ENCODE measurements around the gene NMRK1. TPM values are rescaled to one million over a fixed set of nuclear protein-coding genes. Genes with fewer than 3 reads are reported as not detected.

Gene NMRK1
- polyA plus RNA-seq, 1 of the 3 experiments (the other 2 are of a cell fraction) = 8.4 TPM

DNA sequence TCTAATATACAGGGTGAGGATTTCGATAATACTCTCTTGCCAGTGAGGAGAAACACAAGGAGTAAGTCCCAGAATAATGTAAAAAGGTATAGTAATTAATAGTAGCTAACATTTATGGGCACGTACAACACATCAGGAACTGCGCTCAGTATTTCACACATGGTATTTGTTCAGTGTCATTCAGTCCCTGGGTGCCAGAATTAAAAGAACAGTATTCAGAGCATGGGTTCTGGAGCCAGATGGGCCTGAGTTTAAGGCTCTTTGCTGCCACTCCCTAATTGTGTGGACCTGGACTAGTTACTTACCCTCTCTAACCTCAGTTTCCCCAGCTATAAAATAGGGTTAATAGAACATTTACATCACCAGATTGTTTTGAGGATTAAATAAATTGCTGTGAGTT, 16.7 kb upstream of the NMRK1 start:
- TF ChIP-seq EP300 (IDR thresholded peaks at IDR 0.05; ENCODE audit: borderline replicate concordance in 1 of 2, low read depth in 1 of 2, low read length in 1 of 2) (no peak), GABPA (IDR thresholded peaks at IDR 0.05; ENCODE audit: low read depth) (no peak), RXRA (IDR thresholded peaks at IDR 0.05; ENCODE audit: borderline replicate concordance, low read depth) (no peak), TEAD4 (IDR thresholded peaks at IDR 0.05; ENCODE audit: borderline replicate concordance, insufficient read depth) (no peak), YY1 (IDR thresholded peaks at IDR 0.05; ENCODE audit: low read depth) (no peak), GATA2 (CRISPR knock-in tag; IDR thresholded peaks at IDR 0.05) (no peak), ELF1 (IDR thresholded peaks at IDR 0.05) (no peak), MXI1 (IDR thresholded peaks at IDR 0.05; ENCODE audit: low read depth, low read length) (no peak)
- TF ChIP-seq, protein P1, sequence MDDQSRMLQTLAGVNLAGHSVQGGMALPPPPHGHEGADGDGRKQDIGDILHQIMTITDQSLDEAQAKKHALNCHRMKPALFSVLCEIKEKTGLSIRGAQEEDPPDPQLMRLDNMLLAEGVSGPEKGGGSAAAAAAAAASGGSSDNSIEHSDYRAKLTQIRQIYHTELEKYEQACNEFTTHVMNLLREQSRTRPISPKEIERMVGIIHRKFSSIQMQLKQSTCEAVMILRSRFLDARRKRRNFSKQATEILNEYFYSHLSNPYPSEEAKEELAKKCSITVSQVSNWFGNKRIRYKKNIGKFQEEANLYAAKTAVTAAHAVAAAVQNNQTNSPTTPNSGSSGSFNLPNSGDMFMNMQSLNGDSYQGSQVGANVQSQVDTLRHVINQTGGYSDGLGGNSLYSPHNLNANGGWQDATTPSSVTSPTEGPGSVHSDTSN (IDR thresholded peaks at IDR 0.05) = no peak
- TF ChIP-seq, protein P2, sequence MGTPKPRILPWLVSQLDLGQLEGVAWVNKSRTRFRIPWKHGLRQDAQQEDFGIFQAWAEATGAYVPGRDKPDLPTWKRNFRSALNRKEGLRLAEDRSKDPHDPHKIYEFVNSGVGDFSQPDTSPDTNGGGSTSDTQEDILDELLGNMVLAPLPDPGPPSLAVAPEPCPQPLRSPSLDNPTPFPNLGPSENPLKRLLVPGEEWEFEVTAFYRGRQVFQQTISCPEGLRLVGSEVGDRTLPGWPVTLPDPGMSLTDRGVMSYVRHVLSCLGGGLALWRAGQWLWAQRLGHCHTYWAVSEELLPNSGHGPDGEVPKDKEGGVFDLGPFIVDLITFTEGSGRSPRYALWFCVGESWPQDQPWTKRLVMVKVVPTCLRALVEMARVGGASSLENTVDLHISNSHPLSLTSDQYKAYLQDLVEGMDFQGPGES (IDR thresholded peaks at IDR 0.05; ENCODE audit: low read depth, low read length) = no peak
- TF ChIP-seq, protein P3, sequence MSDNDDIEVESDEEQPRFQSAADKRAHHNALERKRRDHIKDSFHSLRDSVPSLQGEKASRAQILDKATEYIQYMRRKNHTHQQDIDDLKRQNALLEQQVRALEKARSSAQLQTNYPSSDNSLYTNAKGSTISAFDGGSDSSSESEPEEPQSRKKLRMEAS (IDR thresholded peaks at IDR 0.05; ENCODE audit: low read depth) = no peak
- Histone ChIP-seq H3K79me2 (ENCODE audit: insufficient read depth) (peaks cover 42% of the 10 kb centered on the region), H3K27me3 (ENCODE audit: insufficient read depth) (no peaks in the 10 kb centered on the region), H3K9me3 (no peaks in the 10 kb centered on the region), H3K4me2 (no peak overlapping the region), H3K27ac (ENCODE audit: low read depth in 2 of 2, low read length in 1 of 2) (no peak overlapping the region), H3F3A (replicated peaks; ENCODE audit: insufficient read depth) (peaks cover 10% of the 10 kb centered on the region), H2AFZ (ENCODE audit: low read depth) (no peak overlapping the region), H4K20me1 (ENCODE audit: insufficient read depth) (no peaks in the 10 kb centered on the region), H3K36me3 (replicated peaks in 1 of 2; ENCODE audit: control insufficient read depth in 1 of 2, insufficient read depth in 2 of 2, low read length in 1 of 2) (peaks cover 0 to 5% of the 10 kb centered on the region in 2 experiments), H3K4me1 (ENCODE audit: control insufficient read depth in 1 of 2, insufficient read depth in 2 of 2, low read depth in 1 of 2, low read length in 1 of 2) (no peaks in the 10 kb centered on the region; a peak in 1 of 4 replicates), H3K4me3 (ENCODE audit: low read depth in 2 of 2, low read length in 1 of 2) (no peak overlapping the region), H3K9ac (no peak overlapping the region), H3K9me2 (no peaks in the 10 kb centered on the region)
- CTCF ChIA-PET = interaction anchor here (1.5 to 1.6 kb wide), 2 partner anchors 81 to 331 kb away, joined by 4 read pairs; no protein-coding TSS in a partner anchor
- 33% methylated on average over 3 of the region's 3 CpGs for WGBS (ENCODE audit: low lambda C conversion rate)
- POLR2A ChIA-PET = no interaction called here
- no peak for DNase-seq

DNA sequence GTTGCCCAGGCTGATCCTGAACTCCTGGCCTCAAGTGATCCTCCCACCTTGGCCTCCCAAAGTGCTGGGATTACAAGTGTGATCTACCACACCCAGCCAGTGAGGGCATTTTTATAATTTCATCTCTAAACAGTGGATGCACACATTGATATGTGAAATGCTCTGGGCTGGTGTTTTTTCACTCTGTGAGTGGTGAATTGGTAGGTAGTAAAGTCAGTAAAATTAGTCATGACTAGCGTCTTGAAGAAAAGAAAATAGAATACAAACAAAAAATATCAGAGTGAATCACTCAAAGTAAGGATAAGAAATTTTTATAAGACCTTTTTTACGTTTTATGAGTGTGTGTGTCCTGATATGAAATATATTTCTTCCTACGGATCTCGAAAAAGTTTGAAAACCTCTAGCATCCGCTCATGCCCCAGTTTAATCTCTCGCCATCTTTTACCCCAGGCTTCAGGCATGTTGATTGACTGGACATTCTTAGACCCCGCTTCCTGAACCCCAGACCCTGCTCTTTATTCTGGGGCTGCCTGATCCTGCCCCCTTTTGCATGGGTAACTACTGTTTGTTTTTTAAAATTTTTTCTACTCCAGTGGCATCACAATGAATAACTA, 14.3 kb upstream of the NMRK1 start:
- WGBS (ENCODE audit: low lambda C conversion rate) = 59% methylated on average over 7 of the region's 7 CpGs
- ChIA-PET CTCF (no interaction called here), POLR2A (no interaction called here)
- no peak overlapping the region for H3K4me2 ChIP-seq
- no peak for DNase-seq
- no peaks in the 10 kb centered on the region for H3K9me2 ChIP-seq
- H2AFZ ChIP-seq (ENCODE audit: low read depth) = no peak overlapping the region
- no peak overlapping the region for H3K4me3 ChIP-seq (ENCODE audit: low read depth in 2 of 2, low read length in 1 of 2)
- H3F3A ChIP-seq (replicated peaks; ENCODE audit: insufficient read depth) = peaks cover 2% of the 10 kb centered on the region
- H3K79me2 ChIP-seq (ENCODE audit: insufficient read depth) = peaks cover 38% of the 10 kb centered on the region
- H3K36me3 ChIP-seq (replicated peaks in 1 of 2; ENCODE audit: control insufficient read depth in 1 of 2, insufficient read depth in 2 of 2, low read length in 1 of 2) = peaks cover 0 to 5% of the 10 kb centered on the region in 2 experiments
- no peak overlapping the region for H3K27ac ChIP-seq (ENCODE audit: low read depth in 2 of 2, low read length in 1 of 2)
- H3K9me3 ChIP-seq = no peaks in the 10 kb centered on the region
- no peak overlapping the region for H3K9ac ChIP-seq
- 0 out of 4 replicates have a peak, but pooled peaks cover 0 to under 1% of the 10 kb centered on the region in 2 experiments for H3K4me1 ChIP-seq (ENCODE audit: control insufficient read depth in 1 of 2, insufficient read depth in 2 of 2, low read depth in 1 of 2, low read length in 1 of 2)
- H4K20me1 ChIP-seq (ENCODE audit: insufficient read depth) = no peaks in the 10 kb centered on the region
- no peaks in the 10 kb centered on the region for H3K27me3 ChIP-seq (ENCODE audit: insufficient read depth)
- TF ChIP-seq SIN3A (IDR thresholded peaks at IDR 0.05; ENCODE audit: borderline replicate concordance, low read depth, low read length) (no peak), TAF1 (IDR thresholded peaks at IDR 0.05; ENCODE audit: borderline replicate concordance, low read depth, low read length) (no peak), RAD21 (IDR thresholded peaks at IDR 0.05; ENCODE audit: low read length) (no peak), TCF12 (IDR thresholded peaks at IDR 0.05) (no peak), RCOR1 (IDR thresholded peaks at IDR 0.05; ENCODE audit: low read length) (no peak), GATA2 (CRISPR knock-in tag; IDR thresholded peaks at IDR 0.05) (no peak), FOSL2 (IDR thresholded peaks at IDR 0.05; ENCODE audit: borderline replicate concordance, low read depth) (no peak)
- TF ChIP-seq, protein P4, sequence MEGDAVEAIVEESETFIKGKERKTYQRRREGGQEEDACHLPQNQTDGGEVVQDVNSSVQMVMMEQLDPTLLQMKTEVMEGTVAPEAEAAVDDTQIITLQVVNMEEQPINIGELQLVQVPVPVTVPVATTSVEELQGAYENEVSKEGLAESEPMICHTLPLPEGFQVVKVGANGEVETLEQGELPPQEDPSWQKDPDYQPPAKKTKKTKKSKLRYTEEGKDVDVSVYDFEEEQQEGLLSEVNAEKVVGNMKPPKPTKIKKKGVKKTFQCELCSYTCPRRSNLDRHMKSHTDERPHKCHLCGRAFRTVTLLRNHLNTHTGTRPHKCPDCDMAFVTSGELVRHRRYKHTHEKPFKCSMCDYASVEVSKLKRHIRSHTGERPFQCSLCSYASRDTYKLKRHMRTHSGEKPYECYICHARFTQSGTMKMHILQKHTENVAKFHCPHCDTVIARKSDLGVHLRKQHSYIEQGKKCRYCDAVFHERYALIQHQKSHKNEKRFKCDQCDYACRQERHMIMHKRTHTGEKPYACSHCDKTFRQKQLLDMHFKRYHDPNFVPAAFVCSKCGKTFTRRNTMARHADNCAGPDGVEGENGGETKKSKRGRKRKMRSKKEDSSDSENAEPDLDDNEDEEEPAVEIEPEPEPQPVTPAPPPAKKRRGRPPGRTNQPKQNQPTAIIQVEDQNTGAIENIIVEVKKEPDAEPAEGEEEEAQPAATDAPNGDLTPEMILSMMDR (IDR thresholded peaks at IDR 0.05) = no peak
- TF ChIP-seq, protein P1 (IDR thresholded peaks at IDR 0.05) = no peak
- TF ChIP-seq, protein P5, sequence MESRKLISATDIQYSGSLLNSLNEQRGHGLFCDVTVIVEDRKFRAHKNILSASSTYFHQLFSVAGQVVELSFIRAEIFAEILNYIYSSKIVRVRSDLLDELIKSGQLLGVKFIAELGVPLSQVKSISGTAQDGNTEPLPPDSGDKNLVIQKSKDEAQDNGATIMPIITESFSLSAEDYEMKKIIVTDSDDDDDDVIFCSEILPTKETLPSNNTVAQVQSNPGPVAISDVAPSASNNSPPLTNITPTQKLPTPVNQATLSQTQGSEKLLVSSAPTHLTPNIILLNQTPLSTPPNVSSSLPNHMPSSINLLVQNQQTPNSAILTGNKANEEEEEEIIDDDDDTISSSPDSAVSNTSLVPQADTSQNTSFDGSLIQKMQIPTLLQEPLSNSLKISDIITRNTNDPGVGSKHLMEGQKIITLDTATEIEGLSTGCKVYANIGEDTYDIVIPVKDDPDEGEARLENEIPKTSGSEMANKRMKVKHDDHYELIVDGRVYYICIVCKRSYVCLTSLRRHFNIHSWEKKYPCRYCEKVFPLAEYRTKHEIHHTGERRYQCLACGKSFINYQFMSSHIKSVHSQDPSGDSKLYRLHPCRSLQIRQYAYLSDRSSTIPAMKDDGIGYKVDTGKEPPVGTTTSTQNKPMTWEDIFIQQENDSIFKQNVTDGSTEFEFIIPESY (IDR thresholded peaks at IDR 0.05; ENCODE audit: borderline replicate concordance, low read depth) = no peak
